Stimulated activated effector memory CD8-positive, alpha-beta T cell treated with anti-CD3 and anti-CD28 coated beads, Interleukin-12 subunit alpha, Interleukin-12 subunit beta, amount 100 ng/mL, for 72 hours (primary cell): ENCODE data around the gene PSMD12.
"Not testable (repeated sequence)": the region's sequence is repeated elsewhere in the genome, so short reads cannot be mapped to it uniquely, and the experiment has no call there.

Source experiments
- ATAC-seq: fragments of 150-1000 bp; cut with Tn5 transposase; 2 replicates; pipeline ENCODE4 v1.10.0; 2021
- DNase-seq, 2 donors: peaks; one replicate each; pipeline ENCODE4 v3.0.0; 2021 to 2022; ENCODE audit warnings: low spot score in 2 of 2
- H3K27ac Mint-ChIP-seq: one replicate; pipeline ENCODE4 v1.8.0; 2022; ENCODE audit warnings: mild to moderate bottlenecking, mixed read lengths
- H3K36me3 Mint-ChIP-seq: one replicate; pipeline ENCODE4 v1.8.0; 2022; ENCODE audit warnings: mild to moderate bottlenecking, mixed read lengths
- H3K4me1 Mint-ChIP-seq: one replicate; pipeline ENCODE4 v1.8.0; 2022; ENCODE audit warnings: mixed read lengths
- H3K4me3 Mint-ChIP-seq: one replicate; pipeline ENCODE4 v1.8.0; 2022; ENCODE audit warnings: mild to moderate bottlenecking, mixed read lengths
- H3K9me3 Mint-ChIP-seq: one replicate; pipeline ENCODE4 v1.8.0; 2022; ENCODE audit warnings: mixed read lengths

The PSMD12 gene

GRCh38 chr17:67347826-67348225, 18.6 kb downstream of the PSMD12 start:
- DNase-seq (no peak), ATAC-seq (no peak)
- H3K4me1 Mint-ChIP-seq: peaks cover 6% of the 10 kb centered on the region
- no peak overlapping the region for H3K4me3 Mint-ChIP-seq
- H3K9me3 Mint-ChIP-seq: no peaks in the 10 kb centered on the region
- peaks cover 100% of the 10 kb centered on the region for H3K36me3 Mint-ChIP-seq
- no peak overlapping the region for H3K27ac Mint-ChIP-seq

- peaks cover 100% of the 10 kb centered on the region for H3K36me3 Mint-ChIP-seq
- H3K27ac Mint-ChIP-seq: no peak overlapping the region
Measured at GRCh38 chr17:67343237-67343636, 23.1 kb downstream of the PSMD12 start.

GRCh38 chr17:67338353-67338752, 28.0 kb downstream of the PSMD12 start:
- not testable (repeated sequence) for H3K9me3 Mint-ChIP-seq, H3K4me3 Mint-ChIP-seq, ATAC-seq, H3K4me1 Mint-ChIP-seq, DNase-seq, H3K27ac Mint-ChIP-seq
- H3K36me3 Mint-ChIP-seq: peaks cover 62% of the 10 kb centered on the region

More at GRCh38 chr17:67343237-67343636, 23.1 kb downstream of the PSMD12 start:
- no peak for DNase-seq
- H3K4me3 Mint-ChIP-seq: no peak overlapping the region
- H3K9me3 Mint-ChIP-seq: no peaks in the 10 kb centered on the region
- ATAC-seq: no peak
- peaks cover 6% of the 10 kb centered on the region for H3K4me1 Mint-ChIP-seq

GRCh38 chr17:67336859-67337258, 29.5 kb downstream of the PSMD12 start:
- no peak overlapping the region for H3K27ac Mint-ChIP-seq
- no peak overlapping the region for H3K4me3 Mint-ChIP-seq
- H3K9me3 Mint-ChIP-seq: no peaks in the 10 kb centered on the region
- ATAC-seq: no peak
- peaks cover 47% of the 10 kb centered on the region for H3K36me3 Mint-ChIP-seq
- no peaks in the 10 kb centered on the region for H3K4me1 Mint-ChIP-seq
- no peak for DNase-seq

- no peak for ATAC-seq
- Mint-ChIP-seq H3K4me3 (no peak overlapping the region), H3K4me1 (no peaks in the 10 kb centered on the region), H3K27ac (no peak overlapping the region), H3K36me3 (peaks cover 32% of the 10 kb centered on the region), H3K9me3 (no peaks in the 10 kb centered on the region)
- DNase-seq: no peak
Measured at GRCh38 chr17:67335245-67335835, 31.0 kb downstream of the PSMD12 start.

- H3K36me3 Mint-ChIP-seq, H3K4me1 Mint-ChIP-seq, H3K27ac Mint-ChIP-seq, DNase-seq, H3K4me3 Mint-ChIP-seq, ATAC-seq, H3K9me3 Mint-ChIP-seq: not testable (repeated sequence)
Measured at GRCh38 chr17:67332162-67332508, 34.2 kb downstream of the PSMD12 start.

GRCh38 chr17:67331381-67332161, 34.8 kb downstream of the PSMD12 start:
- ATAC-seq, H3K36me3 Mint-ChIP-seq, H3K4me3 Mint-ChIP-seq, H3K4me1 Mint-ChIP-seq, H3K9me3 Mint-ChIP-seq, H3K27ac Mint-ChIP-seq, DNase-seq: not testable (repeated sequence)

GRCh38 chr17:67328026-67328425, 38.4 kb downstream of the PSMD12 start:
- Mint-ChIP-seq H3K36me3 (no peaks in the 10 kb centered on the region), H3K27ac (no peak overlapping the region), H3K4me3 (no peak overlapping the region), H3K9me3 (no peaks in the 10 kb centered on the region), H3K4me1 (no peaks in the 10 kb centered on the region)
- no peak for DNase-seq
- no peak for ATAC-seq

GRCh38 chr17:67326959-67327745, 39.2 kb downstream of the PSMD12 start:
- H3K9me3 Mint-ChIP-seq, H3K4me3 Mint-ChIP-seq, H3K27ac Mint-ChIP-seq: not testable (repeated sequence)

GRCh38 chr17:67326440-67326839, 39.9 kb downstream of the PSMD12 start:
- H3K27ac Mint-ChIP-seq: no peak overlapping the region
- H3K4me1 Mint-ChIP-seq: no peaks in the 10 kb centered on the region
- no peaks in the 10 kb centered on the region for H3K9me3 Mint-ChIP-seq
- no peak overlapping the region for H3K4me3 Mint-ChIP-seq
- no peaks in the 10 kb centered on the region for H3K36me3 Mint-ChIP-seq
- DNase-seq: no peak
- ATAC-seq: no peak

More at GRCh38 chr17:67326959-67327745, 39.2 kb downstream of the PSMD12 start:
- not testable (repeated sequence) for H3K4me1 Mint-ChIP-seq, H3K36me3 Mint-ChIP-seq, DNase-seq, ATAC-seq

- H3K9me3 Mint-ChIP-seq: no peaks in the 10 kb centered on the region
- no peaks in the 10 kb centered on the region for H3K4me1 Mint-ChIP-seq
- no peak overlapping the region for H3K4me3 Mint-ChIP-seq
- ATAC-seq: no peak
- H3K36me3 Mint-ChIP-seq: no peaks in the 10 kb centered on the region
- DNase-seq: no peak
- H3K27ac Mint-ChIP-seq: no peak overlapping the region
Measured at GRCh38 chr17:67324330-67324729, 42.0 kb downstream of the PSMD12 start.

- Mint-ChIP-seq H3K4me3 (no peak overlapping the region), H3K36me3 (no peaks in the 10 kb centered on the region), H3K27ac (no peak overlapping the region), H3K4me1 (no peaks in the 10 kb centered on the region), H3K9me3 (no peaks in the 10 kb centered on the region)
- no peak for DNase-seq
- no peak for ATAC-seq
Measured at GRCh38 chr17:67323445-67323844, 42.9 kb downstream of the PSMD12 start.

- no peak for DNase-seq
- Mint-ChIP-seq H3K9me3 (no peaks in the 10 kb centered on the region), H3K4me3 (no peak overlapping the region), H3K4me1 (no peaks in the 10 kb centered on the region), H3K27ac (no peak overlapping the region), H3K36me3 (no peaks in the 10 kb centered on the region)
- no peak for ATAC-seq
Measured at GRCh38 chr17:67322042-67322787, 44.2 kb downstream of the PSMD12 start.

- H3K4me1 Mint-ChIP-seq, DNase-seq, H3K36me3 Mint-ChIP-seq, H3K27ac Mint-ChIP-seq, H3K9me3 Mint-ChIP-seq, ATAC-seq, H3K4me3 Mint-ChIP-seq: not testable (repeated sequence)
Measured at GRCh38 chr17:67321486-67321885, 44.9 kb downstream of the PSMD12 start.

- H3K9me3 Mint-ChIP-seq: no peaks in the 10 kb centered on the region
- H3K36me3 Mint-ChIP-seq: no peaks in the 10 kb centered on the region
- no peak overlapping the region for H3K4me3 Mint-ChIP-seq
- H3K4me1 Mint-ChIP-seq: no peaks in the 10 kb centered on the region
- H3K27ac Mint-ChIP-seq: no peak overlapping the region
- DNase-seq (no peak), ATAC-seq (no peak)
Measured at GRCh38 chr17:67316781-67317180, 49.6 kb downstream of the PSMD12 start.
